Stimulated activated CD4-positive, alpha-beta T cell treated with anti-CD3 and anti-CD28 coated beads, TNF-alpha, amount 100 ng/mL, for 24 hours (primary cell): Measurements from ENCODE around the gene CHEK2.
"Not testable (repeated sequence)": the region's sequence is repeated elsewhere in the genome, so short reads cannot be mapped to it uniquely, and the experiment has no call there.

Experiments
- DNase-seq, 3 experiments: peaks; one replicate each; pipeline ENCODE4 v3.0.0-alpha.2; 2020; ENCODE audit warnings: low read depth in 3 of 3

Gene CHEK2

GRCh38 chr22:28693041-28693760 lies 48.4 kb downstream of the CHEK2 start:
- not testable (repeated sequence) for DNase-seq

- not testable (repeated sequence) for DNase-seq
Measured at GRCh38 chr22:28689796-28690195, 51.8 kb downstream of the CHEK2 start.

- DNase-seq: not testable (repeated sequence)
Measured at GRCh38 chr22:28682966-28683365, 58.7 kb downstream of the CHEK2 start.

- not testable (repeated sequence) for DNase-seq
Measured at GRCh38 chr22:28680813-28681490, 60.7 kb downstream of the CHEK2 start.

- DNase-seq: peak in 1 of 3 experiments; percentile 15
Measured at GRCh38 chr22:28679611-28680287, 61.9 kb downstream of the CHEK2 start, which contains the start of gene TTC28. TSS of gene TTC28 (minus strand) at chr22:28679840. CDS start at chr22:28679723, 117 bp downstream.

GRCh38 chr22:28678778-28679610 lies 62.6 kb downstream of the CHEK2 start:
- DNase-seq: not testable (repeated sequence)

- DNase-seq: not testable (repeated sequence)
Measured at GRCh38 chr22:28678170-28678569, 63.5 kb downstream of the CHEK2 start.

GRCh38 chr22:28674121-28674563 lies 67.5 kb downstream of the CHEK2 start:
- DNase-seq: no peak

- no peak for DNase-seq
Measured at GRCh38 chr22:28670756-28671155, 70.9 kb downstream of the CHEK2 start.

- DNase-seq: no peak
Measured at GRCh38 chr22:28670161-28670560, 71.5 kb downstream of the CHEK2 start.

- DNase-seq: no peak
Measured at GRCh38 chr22:28669387-28669786, 72.2 kb downstream of the CHEK2 start.

- not testable (repeated sequence) for DNase-seq
Measured at GRCh38 chr22:28663569-28663942, 78.1 kb downstream of the CHEK2 start.

- no peak for DNase-seq
Measured at GRCh38 chr22:28658448-28658847, 83.2 kb downstream of the CHEK2 start.

GRCh38 chr22:28656181-28656580 lies 85.4 kb downstream of the CHEK2 start:
- no peak for DNase-seq

GRCh38 chr22:28650463-28650862 lies 91.2 kb downstream of the CHEK2 start:
- no peak for DNase-seq

GRCh38 chr22:28648792-28649191 lies 92.8 kb downstream of the CHEK2 start:
- DNase-seq: no peak

GRCh38 chr22:28647216-28647615 lies 94.4 kb downstream of the CHEK2 start:
- DNase-seq: no peak

GRCh38 chr22:28639321-28639720 lies 102.3 kb downstream of the CHEK2 start:
- no peak for DNase-seq
